ENCODE measurements around the gene NEO1. TPM values are rescaled to one million over a fixed set of nuclear protein-coding genes. Genes with fewer than 3 reads are reported as not detected.

The NEO1 gene
- total RNA-seq, 4 donors from 2014 or later, result 11.5 to 80.3 (median 36.1) TPM

DNA sequence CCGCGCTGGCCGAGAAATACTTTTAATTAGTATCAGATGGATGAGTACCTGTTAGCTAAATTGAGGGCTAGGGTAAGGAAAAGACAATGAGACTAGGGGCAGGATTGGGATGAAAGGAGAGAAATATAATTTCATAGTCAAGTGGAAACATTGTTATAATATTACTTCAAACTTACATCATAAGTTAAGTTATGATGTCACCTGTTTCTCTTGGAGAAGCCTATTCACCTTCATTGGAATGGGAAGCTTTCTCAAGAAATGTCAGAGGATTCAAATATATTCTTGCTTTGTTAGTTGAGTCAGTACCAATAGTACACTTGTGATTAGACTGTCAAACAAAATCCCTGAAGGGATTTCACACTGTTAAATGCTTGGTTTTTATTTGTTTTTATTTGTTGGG is 116.2 kb downstream of the NEO1 start:
- Histone ChIP-seq H3K4me3 (no peak overlapping the region), H3K9me3 (peaks cover 0 to 8% of the 10 kb centered on the region in 2 donors), H3K27me3 (no peaks in the 10 kb centered on the region), H3K4me1 (no peaks in the 10 kb centered on the region), H3K27ac (no peak overlapping the region), H3K36me3 (no peaks in the 10 kb centered on the region)
- no peak for DNase-seq
- intact Hi-C loops (cut with DNase I; ENCODE audit: low total_unique reads), result no loop called here
- TF ChIP-seq, protein P1, sequence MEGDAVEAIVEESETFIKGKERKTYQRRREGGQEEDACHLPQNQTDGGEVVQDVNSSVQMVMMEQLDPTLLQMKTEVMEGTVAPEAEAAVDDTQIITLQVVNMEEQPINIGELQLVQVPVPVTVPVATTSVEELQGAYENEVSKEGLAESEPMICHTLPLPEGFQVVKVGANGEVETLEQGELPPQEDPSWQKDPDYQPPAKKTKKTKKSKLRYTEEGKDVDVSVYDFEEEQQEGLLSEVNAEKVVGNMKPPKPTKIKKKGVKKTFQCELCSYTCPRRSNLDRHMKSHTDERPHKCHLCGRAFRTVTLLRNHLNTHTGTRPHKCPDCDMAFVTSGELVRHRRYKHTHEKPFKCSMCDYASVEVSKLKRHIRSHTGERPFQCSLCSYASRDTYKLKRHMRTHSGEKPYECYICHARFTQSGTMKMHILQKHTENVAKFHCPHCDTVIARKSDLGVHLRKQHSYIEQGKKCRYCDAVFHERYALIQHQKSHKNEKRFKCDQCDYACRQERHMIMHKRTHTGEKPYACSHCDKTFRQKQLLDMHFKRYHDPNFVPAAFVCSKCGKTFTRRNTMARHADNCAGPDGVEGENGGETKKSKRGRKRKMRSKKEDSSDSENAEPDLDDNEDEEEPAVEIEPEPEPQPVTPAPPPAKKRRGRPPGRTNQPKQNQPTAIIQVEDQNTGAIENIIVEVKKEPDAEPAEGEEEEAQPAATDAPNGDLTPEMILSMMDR (IDR thresholded peaks at IDR 0.05), result no peak
- no peak for TF ChIP-seq POLR2A (IDR thresholded peaks at IDR 0.05)

DNA sequence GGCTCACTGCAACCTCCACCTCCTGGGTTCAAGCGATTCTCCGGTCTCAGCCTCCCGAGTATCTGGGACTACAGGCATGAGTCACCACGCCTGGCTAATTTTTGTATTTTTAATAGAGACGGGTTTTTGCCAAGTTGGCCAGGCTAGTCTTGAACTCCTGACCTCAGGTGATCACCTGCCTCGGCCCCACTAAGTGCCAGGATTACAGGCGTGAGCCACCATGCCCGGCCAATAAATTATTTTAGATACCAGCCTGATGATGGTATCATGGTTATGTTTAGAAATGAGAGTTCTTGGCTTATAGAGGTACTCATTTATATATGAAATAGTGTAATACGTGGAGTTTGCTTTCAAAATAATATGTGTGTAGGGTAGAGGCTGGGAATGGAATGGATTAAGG is 119.4 kb downstream of the NEO1 start:
- Histone ChIP-seq H3K27ac (no peak overlapping the region), H3K9me3 (no peaks in the 10 kb centered on the region), H3K4me1 (no peaks in the 10 kb centered on the region), H3K4me3 (no peak overlapping the region), H3K36me3 (no peaks in the 10 kb centered on the region), H3K27me3 (no peaks in the 10 kb centered on the region)
- no peak for DNase-seq
- no peak for TF ChIP-seq POLR2A (IDR thresholded peaks at IDR 0.05)
- intact Hi-C loops (cut with DNase I; ENCODE audit: low total_unique reads), result no loop called here

DNA sequence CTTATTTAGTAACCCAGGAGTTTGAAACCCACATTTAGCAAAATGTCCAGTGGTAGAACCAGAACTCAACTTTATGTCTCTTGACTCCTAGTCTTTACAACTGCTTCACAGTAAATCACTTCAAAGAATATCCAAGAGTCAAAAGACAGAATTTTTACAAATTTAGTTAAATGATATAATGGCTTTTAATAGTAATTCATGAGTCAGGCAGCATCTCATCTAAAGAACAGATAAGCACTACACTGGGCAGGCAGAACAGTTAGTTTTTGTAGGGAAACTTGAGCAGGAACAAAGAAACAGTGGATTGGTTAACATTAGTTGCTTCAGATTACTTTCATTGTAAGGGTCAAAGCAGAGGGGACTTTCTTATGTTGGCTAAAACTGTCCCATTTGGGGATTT is 120.2 kb downstream of the NEO1 start:
- Histone ChIP-seq H3K27ac (no peak overlapping the region), H3K27me3 (no peaks in the 10 kb centered on the region), H3K4me3 (no peak overlapping the region), H3K9me3 (no peaks in the 10 kb centered on the region), H3K36me3 (no peaks in the 10 kb centered on the region), H3K4me1 (no peaks in the 10 kb centered on the region)
- no peak for DNase-seq
- TF ChIP-seq, protein P1 (IDR thresholded peaks at IDR 0.05), result no peak
- TF ChIP-seq POLR2A (IDR thresholded peaks at IDR 0.05), result no peak
- intact Hi-C loops (cut with DNase I; ENCODE audit: low total_unique reads), result no loop called here

DNA sequence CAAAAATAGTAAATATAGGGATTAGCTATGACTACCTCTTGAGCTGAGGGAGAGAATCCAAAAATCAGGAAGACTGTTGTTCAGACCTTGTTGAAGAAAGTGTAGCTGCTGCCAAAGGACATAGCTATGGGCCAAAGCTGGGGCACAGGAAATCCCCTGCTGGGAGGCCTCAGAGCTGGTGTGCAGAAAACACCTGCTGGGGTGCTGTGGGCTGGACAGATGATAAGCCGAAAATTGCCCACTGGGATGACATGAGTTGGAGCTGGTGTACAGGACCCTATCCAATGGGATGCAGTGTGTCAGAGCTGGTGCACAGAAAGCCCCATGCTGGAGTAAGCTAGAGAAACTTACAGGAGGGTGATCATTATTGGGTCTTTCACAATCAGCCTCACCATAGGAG is 121.9 kb downstream of the NEO1 start:
- intact Hi-C loops (cut with DNase I; ENCODE audit: low total_unique reads), result no loop called here
- TF ChIP-seq, protein P1 (IDR thresholded peaks at IDR 0.05), result no peak
- TF ChIP-seq POLR2A (IDR thresholded peaks at IDR 0.05), result no peak
- H3K36me3 ChIP-seq, result no peaks in the 10 kb centered on the region
- H3K27me3 ChIP-seq, result no peaks in the 10 kb centered on the region
- no peaks in the 10 kb centered on the region for H3K9me3 ChIP-seq
- no peaks in the 10 kb centered on the region for H3K4me1 ChIP-seq
- no peak overlapping the region for H3K27ac ChIP-seq
- H3K4me3 ChIP-seq, result no peak overlapping the region
- DNase-seq, result no peak

DNA sequence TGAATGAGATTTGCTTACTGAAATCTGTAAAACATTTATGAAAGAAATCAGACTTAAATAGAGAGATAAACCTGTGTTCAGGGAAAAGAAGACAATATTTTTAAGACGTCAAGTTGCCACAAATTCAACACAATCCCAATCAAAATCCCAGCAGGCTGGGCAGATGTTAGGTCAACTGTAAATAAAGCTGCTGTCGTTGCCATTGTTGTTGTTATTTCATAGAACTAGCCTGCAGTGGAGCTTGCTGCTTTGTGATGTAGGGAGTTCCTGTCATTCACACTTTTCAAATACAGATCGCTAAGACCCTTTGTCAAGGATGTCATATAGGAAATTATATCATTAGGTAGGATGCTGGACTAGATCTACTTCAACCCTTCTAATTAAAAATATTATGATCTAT is 123.1 kb downstream of the NEO1 start:
- TF ChIP-seq POLR2A (IDR thresholded peaks at IDR 0.05), result no peak
- TF ChIP-seq, protein P1 (IDR thresholded peaks at IDR 0.05), result no peak
- Histone ChIP-seq H3K27me3 (no peaks in the 10 kb centered on the region), H3K4me3 (no peak overlapping the region), H3K27ac (no peak overlapping the region), H3K4me1 (no peaks in the 10 kb centered on the region), H3K36me3 (no peaks in the 10 kb centered on the region), H3K9me3 (no peaks in the 10 kb centered on the region)
- no peak for DNase-seq
- intact Hi-C loops (cut with DNase I; ENCODE audit: low total_unique reads), result no loop called here

DNA sequence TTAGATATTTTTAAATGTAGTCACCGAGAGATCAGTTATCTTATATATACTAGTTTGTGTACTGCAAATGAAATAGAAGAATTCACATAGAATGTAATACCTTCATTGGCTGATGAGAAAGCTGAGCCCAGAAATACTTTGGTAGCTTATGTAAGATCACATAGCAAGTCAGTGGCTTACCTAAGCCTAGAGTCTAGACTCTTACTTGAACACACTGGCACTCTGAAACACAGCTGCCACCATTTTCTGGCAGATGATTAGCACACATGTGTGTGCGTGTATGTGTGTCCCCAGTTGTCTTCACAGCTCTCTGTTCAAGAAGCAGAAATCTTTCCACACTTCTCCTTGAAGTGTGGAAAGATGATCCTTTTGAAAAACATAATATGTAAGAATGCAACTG is 124.3 kb downstream of the NEO1 start:
- H3K27me3 ChIP-seq, result no peaks in the 10 kb centered on the region
- H3K4me3 ChIP-seq, result no peak overlapping the region
- H3K27ac ChIP-seq, result no peak overlapping the region
- intact Hi-C loops (cut with DNase I; ENCODE audit: low total_unique reads), result no loop called here
- no peaks in the 10 kb centered on the region for H3K36me3 ChIP-seq
- TF ChIP-seq, protein P1 (IDR thresholded peaks at IDR 0.05), result no peak
- no peaks in the 10 kb centered on the region for H3K4me1 ChIP-seq
- no peaks in the 10 kb centered on the region for H3K9me3 ChIP-seq
- DNase-seq, result no peak

Measured in uterus (tissue), 4 donors.